Stimulated activated naive CD4-positive, alpha-beta T cell (primary cell): ENCODE data around the gene SIX1.
A peak's percentile ranks its signal among the peaks of the same experiment; 100 is the strongest.

ENCODE experiments used
- DNase-seq, 6 experiments: peaks; one replicate each; lab custom pipeline; 2025; lab: John Stamatoyannopoulos, UW

SIX1 gene

GRCh38 chr14:60648934-60649874, at the start of gene SIX1:
SIX1 (minus strand) TSS chr14:60649477; CDS start chr14:60649189, 288 bp downstream.
- no peak for DNase-seq

GRCh38 chr14:60695327-60695726, 46.0 kb upstream of the SIX1 start:
- no peak for DNase-seq

GRCh38 chr14:60691383-60692113, 42.3 kb upstream of the SIX1 start:
- no peak for DNase-seq

GRCh38 chr14:60686865-60687264, 37.6 kb upstream of the SIX1 start:
- DNase-seq: no peak

- no peak for DNase-seq
These were observed 34.9 kb upstream of the SIX1 start for GRCh38 chr14:60684203-60684602.

- DNase-seq: no peak
These were observed 32.0 kb upstream of the SIX1 start for GRCh38 chr14:60681271-60681670.

GRCh38 chr14:60680511-60680910, 31.2 kb upstream of the SIX1 start:
- no peak for DNase-seq

- no peak for DNase-seq
These were observed 30.4 kb upstream of the SIX1 start for GRCh38 chr14:60679566-60680258.

GRCh38 chr14:60677701-60678100, 28.4 kb upstream of the SIX1 start:
- DNase-seq: no peak

GRCh38 chr14:60670989-60671388, 21.7 kb upstream of the SIX1 start:
- no peak for DNase-seq

- DNase-seq: no peak
These were observed 19.3 kb upstream of the SIX1 start for GRCh38 chr14:60668431-60669112.

- no peak for DNase-seq
These were observed 15.9 kb upstream of the SIX1 start for GRCh38 chr14:60665177-60665550.

- DNase-seq: no peak
These were observed 13.7 kb upstream of the SIX1 start for GRCh38 chr14:60662982-60663381.

GRCh38 chr14:60661721-60662120, 12.4 kb upstream of the SIX1 start:
- DNase-seq: no peak

- no peak for DNase-seq
These were observed 9.8 kb upstream of the SIX1 start for GRCh38 chr14:60658909-60659585.

- DNase-seq: no peak
These were observed 9.0 kb upstream of the SIX1 start for GRCh38 chr14:60658211-60658690.

- no peak for DNase-seq
These were observed 8.4 kb upstream of the SIX1 start for GRCh38 chr14:60657456-60658210.

GRCh38 chr14:60656686-60657455, 7.6 kb upstream of the SIX1 start:
- DNase-seq: peak in 1 of 6 experiments; percentile 3

GRCh38 chr14:60655898-60656685, 6.8 kb upstream of the SIX1 start:
- DNase-seq: no peak
